ENCODE results near the gene XRCC1. TPM values are rescaled to one million over a fixed set of nuclear protein-coding genes. Genes with fewer than 3 reads are reported as not detected.
"Not testable (repeated sequence)": the region's sequence is repeated elsewhere in the genome, so short reads cannot be mapped to it uniquely, and the experiment has no call there.

Gene XRCC1
- polyA plus RNA-seq, 1 donor from 2014 or later, result 18.6 TPM

DNA sequence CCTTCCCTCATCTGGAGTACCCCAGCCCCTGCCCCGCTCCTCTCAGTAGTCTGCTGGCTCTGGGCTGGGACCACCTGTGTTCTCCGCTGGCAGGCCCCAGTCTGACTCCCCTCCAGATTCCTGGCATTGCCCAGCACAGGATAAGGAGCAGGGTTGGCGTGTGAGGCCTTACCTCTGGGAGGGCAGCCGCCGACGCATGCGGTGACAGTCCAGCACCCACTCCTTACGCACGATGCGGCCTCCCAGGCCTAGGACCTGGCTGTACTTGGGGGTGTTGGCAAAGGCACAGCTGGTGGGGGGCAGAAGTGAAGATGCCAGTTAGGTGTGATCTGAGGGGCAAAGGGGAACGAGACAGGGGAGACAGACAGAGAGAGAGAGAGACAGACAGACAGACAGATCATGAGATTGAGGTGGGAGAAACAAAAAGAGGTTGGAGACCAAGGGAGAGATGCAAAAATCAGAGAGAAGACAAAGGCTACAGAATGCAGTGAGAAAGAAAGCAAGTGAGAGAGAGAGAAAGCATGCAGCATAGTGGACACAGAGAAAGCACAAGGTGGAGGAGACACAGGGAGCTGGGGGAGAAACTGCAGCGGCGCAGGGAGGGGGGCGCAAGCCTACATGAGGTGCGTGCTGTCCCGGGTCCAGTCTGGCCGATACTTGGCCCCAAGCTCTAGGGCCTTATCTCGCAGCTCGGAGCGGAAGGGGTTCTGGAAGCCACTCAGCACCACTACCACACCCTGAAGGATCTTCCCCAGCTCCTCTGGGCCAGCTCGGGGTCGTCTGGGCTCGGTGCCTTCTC, 23.7 kb downstream of the XRCC1 start:
- H2AFZ ChIP-seq (ENCODE audit: low read depth, low read length), result no peak overlapping the region
- H3K79me2 ChIP-seq (replicated peaks; ENCODE audit: insufficient read depth, low read length), result no peaks in the 10 kb centered on the region
- no peak overlapping the region for H3K4me2 ChIP-seq (ENCODE audit: low read length)
- no peaks in the 10 kb centered on the region for H3K27me3 ChIP-seq (ENCODE audit: insufficient read depth, low read depth, low read length)
- no peaks in the 10 kb centered on the region for H3K9me2 ChIP-seq (ENCODE audit: insufficient read depth, low read length)
- no peak overlapping the region for H3K4me3 ChIP-seq (ENCODE audit: low read length)
- no peak for TF ChIP-seq SMC3 (conservative IDR thresholded peaks at IDR 0.05; ENCODE audit: poor library complexity)
- TF ChIP-seq REST (IDR thresholded peaks at IDR 0.05; ENCODE audit: borderline replicate concordance), result no peak
- no peaks in the 10 kb centered on the region for H3K36me3 ChIP-seq (ENCODE audit: insufficient read depth, low read length)
- no peaks in the 10 kb centered on the region for H3F3A ChIP-seq (ENCODE audit: insufficient read depth, low read length, poor library complexity, severe bottlenecking)
- no peaks in the 10 kb centered on the region for H4K20me1 ChIP-seq (ENCODE audit: insufficient read depth)
- no peak overlapping the region for H3K27ac ChIP-seq (ENCODE audit: low read length)
- no peaks in the 10 kb centered on the region for H3K9me3 ChIP-seq (ENCODE audit: low read length)
- H3K9ac ChIP-seq (ENCODE audit: low read length), result no peak overlapping the region

DNA sequence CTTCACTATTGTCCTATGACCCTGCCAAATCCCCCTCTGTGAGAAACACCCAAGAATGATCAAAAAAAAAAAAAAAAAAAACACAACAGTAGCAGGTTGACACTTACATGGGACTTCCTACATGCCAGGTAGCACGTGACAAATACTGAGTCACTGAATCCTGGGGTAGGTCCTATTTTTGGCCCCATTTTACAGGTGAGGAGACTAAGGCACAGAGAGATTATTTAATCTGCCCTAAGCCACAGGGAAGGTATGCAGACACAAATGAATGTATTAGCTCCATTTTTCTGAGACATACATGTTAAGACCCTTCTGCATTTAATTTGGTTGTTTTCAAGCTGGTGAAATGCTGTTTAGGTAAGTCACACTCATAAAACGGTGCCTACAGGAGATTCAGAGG, 26.6 kb downstream of the XRCC1 start:
- Histone ChIP-seq H3K79me2 (replicated peaks; ENCODE audit: insufficient read depth, low read length) (no peaks in the 10 kb centered on the region), H3K9me2 (ENCODE audit: insufficient read depth, low read length) (no peaks in the 10 kb centered on the region), H3K27ac (ENCODE audit: low read length) (no peak overlapping the region), H4K20me1 (ENCODE audit: insufficient read depth) (no peaks in the 10 kb centered on the region), H3K27me3 (ENCODE audit: insufficient read depth, low read depth, low read length) (no peaks in the 10 kb centered on the region), H3F3A (ENCODE audit: insufficient read depth, low read length, poor library complexity, severe bottlenecking) (no peaks in the 10 kb centered on the region), H3K9ac (ENCODE audit: low read length) (no peak overlapping the region), H3K4me3 (ENCODE audit: low read length) (no peak overlapping the region), H3K4me2 (ENCODE audit: low read length) (no peak overlapping the region), H3K9me3 (ENCODE audit: low read length) (no peaks in the 10 kb centered on the region), H3K36me3 (ENCODE audit: insufficient read depth, low read length) (no peaks in the 10 kb centered on the region), H2AFZ (ENCODE audit: low read depth, low read length) (no peak overlapping the region)
- TF ChIP-seq POLR2AphosphoS5 (IDR thresholded peaks at IDR 0.05) (no peak), TAF1 (IDR thresholded peaks at IDR 0.05; ENCODE audit: low read depth) (no peak), RAD21 (conservative IDR thresholded peaks at IDR 0.05) (no peak), SMC3 (conservative IDR thresholded peaks at IDR 0.05; ENCODE audit: poor library complexity) (no peak), EP300 (conservative IDR thresholded peaks at IDR 0.05; ENCODE audit: poor library complexity, severe bottlenecking) (no peak), EZH2 (IDR thresholded peaks at IDR 0.05; ENCODE audit: borderline replicate concordance, insufficient read depth, low read length, poor library complexity, severe bottlenecking) (no peak), REST (IDR thresholded peaks at IDR 0.05; ENCODE audit: borderline replicate concordance) (no peak), MXI1 (conservative IDR thresholded peaks at IDR 0.05; ENCODE audit: poor library complexity, severe bottlenecking) (no peak)
- TF ChIP-seq, protein P1, sequence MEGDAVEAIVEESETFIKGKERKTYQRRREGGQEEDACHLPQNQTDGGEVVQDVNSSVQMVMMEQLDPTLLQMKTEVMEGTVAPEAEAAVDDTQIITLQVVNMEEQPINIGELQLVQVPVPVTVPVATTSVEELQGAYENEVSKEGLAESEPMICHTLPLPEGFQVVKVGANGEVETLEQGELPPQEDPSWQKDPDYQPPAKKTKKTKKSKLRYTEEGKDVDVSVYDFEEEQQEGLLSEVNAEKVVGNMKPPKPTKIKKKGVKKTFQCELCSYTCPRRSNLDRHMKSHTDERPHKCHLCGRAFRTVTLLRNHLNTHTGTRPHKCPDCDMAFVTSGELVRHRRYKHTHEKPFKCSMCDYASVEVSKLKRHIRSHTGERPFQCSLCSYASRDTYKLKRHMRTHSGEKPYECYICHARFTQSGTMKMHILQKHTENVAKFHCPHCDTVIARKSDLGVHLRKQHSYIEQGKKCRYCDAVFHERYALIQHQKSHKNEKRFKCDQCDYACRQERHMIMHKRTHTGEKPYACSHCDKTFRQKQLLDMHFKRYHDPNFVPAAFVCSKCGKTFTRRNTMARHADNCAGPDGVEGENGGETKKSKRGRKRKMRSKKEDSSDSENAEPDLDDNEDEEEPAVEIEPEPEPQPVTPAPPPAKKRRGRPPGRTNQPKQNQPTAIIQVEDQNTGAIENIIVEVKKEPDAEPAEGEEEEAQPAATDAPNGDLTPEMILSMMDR (IDR thresholded peaks at IDR 0.05; ENCODE audit: poor library complexity, severe bottlenecking), result no peak

DNA sequence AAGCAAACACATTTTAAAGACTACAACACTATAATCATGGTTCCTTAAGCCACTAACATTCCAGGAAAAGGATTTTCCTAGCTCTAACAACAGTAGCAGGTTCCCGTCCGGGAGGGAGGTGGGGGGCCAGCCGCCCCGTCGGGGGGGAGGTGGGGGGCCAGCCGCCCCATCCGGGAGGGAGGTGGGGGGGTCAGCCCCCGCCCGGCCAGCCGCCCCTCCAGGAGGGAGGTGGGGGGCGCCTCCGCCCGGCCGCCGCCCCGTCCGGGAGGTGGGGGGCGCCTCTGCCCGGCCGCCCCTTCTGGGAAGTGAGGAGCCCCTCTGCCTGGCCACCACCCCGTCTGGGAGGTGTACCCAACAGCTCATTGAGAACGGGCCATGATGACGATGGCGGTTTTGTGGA, 27.4 kb downstream of the XRCC1 start:
- not testable (repeated sequence) for H3K9ac ChIP-seq (ENCODE audit: low read length); H3K4me3 ChIP-seq (ENCODE audit: low read length); H3K79me2 ChIP-seq (replicated peaks; ENCODE audit: insufficient read depth, low read length); H3K9me3 ChIP-seq (ENCODE audit: low read length); H3K36me3 ChIP-seq (ENCODE audit: insufficient read depth, low read length); H3K27me3 ChIP-seq (ENCODE audit: insufficient read depth, low read depth, low read length); H3K27ac ChIP-seq (ENCODE audit: low read length); H2AFZ ChIP-seq (ENCODE audit: low read depth, low read length); H3K4me2 ChIP-seq (ENCODE audit: low read length); H3K9me2 ChIP-seq (ENCODE audit: insufficient read depth, low read length); H3F3A ChIP-seq (ENCODE audit: insufficient read depth, low read length, poor library complexity, severe bottlenecking); H4K20me1 ChIP-seq (ENCODE audit: insufficient read depth)

Measured in neural cell (in vitro differentiated cells).